GM12872 (cell line): ENCODE data around the gene KCNH6.

Source experiments
- TF ChIP-seq, protein P1 (sequence below): IDR thresholded peaks from 3 replicates; pipeline ENCODE4 v1.5.1; 2011; ENCODE audit warnings: low read depth, mild to moderate bottlenecking, low read length, moderate library complexity; ENCODE audit not compliant: insufficient read depth

Gene KCNH6

DNA sequence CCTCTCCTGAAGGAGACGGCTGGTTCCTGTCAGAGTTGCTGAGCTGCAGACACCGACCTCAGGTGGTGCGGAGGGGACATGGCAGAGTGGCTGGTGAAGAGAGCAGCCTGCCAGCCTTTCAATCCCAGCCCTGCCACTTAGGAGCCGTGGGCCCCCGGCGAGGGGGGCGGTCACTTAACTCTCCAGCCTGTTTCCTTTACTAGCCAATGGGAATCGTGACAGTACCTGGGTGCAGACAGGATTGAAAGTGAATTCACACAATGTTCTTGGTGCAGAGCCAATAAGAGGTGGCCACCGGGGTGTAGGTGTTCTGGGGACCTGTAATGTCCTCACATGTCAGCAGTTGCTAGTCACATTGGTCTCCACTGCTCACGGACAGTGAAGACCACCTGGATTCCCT, 32.8 kb upstream of the KCNH6 start:
- TF ChIP-seq, protein P1, sequence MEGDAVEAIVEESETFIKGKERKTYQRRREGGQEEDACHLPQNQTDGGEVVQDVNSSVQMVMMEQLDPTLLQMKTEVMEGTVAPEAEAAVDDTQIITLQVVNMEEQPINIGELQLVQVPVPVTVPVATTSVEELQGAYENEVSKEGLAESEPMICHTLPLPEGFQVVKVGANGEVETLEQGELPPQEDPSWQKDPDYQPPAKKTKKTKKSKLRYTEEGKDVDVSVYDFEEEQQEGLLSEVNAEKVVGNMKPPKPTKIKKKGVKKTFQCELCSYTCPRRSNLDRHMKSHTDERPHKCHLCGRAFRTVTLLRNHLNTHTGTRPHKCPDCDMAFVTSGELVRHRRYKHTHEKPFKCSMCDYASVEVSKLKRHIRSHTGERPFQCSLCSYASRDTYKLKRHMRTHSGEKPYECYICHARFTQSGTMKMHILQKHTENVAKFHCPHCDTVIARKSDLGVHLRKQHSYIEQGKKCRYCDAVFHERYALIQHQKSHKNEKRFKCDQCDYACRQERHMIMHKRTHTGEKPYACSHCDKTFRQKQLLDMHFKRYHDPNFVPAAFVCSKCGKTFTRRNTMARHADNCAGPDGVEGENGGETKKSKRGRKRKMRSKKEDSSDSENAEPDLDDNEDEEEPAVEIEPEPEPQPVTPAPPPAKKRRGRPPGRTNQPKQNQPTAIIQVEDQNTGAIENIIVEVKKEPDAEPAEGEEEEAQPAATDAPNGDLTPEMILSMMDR = no peak

DNA sequence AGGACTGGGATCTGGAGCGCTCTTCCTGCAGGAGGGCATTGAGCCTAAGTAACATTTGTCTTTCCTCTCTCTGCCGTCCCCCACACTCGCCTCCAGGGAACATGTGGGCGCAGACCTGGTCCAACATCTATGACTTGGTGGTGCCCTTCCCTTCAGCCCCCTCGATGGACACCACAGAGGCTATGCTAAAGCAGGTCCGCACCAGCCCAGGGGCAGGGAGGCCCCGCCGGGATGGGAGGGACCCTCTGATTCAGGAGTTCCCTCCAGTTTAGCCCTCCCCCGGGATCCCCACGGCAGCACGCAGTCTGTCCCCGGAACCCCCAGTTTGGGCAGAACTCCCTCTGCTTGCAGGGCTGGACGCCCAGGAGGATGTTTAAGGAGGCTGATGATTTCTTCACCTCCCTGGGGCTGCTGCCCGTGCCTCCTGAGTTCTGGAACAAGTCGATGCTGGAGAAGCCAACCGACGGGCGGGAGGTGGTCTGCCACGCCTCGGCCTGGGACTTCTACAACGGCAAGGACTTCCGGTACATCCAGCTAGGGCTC, 32.2 kb upstream of the KCNH6 start:
- TF ChIP-seq, protein P1 = no peak

DNA sequence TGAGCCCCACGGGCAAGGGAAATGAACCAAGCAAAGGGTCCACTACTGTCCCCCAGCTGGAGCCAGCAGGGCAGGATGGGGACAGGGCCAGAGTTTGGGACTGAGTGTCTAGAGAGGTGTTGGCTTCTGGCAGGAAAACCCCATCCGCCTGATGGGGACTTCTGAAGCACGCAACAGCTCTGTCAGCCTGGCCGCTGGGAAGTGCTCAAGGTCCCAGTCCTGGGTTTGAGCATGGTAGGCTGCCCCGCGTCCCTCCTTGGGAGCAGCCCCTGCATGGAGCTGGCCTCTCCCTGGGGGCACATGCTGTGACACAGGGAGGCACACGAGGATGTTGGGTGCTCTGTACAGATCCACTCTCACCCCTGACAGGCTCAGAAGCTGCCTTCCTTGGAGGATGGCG, 31.7 kb upstream of the KCNH6 start:
- TF ChIP-seq, protein P1 = no peak

DNA sequence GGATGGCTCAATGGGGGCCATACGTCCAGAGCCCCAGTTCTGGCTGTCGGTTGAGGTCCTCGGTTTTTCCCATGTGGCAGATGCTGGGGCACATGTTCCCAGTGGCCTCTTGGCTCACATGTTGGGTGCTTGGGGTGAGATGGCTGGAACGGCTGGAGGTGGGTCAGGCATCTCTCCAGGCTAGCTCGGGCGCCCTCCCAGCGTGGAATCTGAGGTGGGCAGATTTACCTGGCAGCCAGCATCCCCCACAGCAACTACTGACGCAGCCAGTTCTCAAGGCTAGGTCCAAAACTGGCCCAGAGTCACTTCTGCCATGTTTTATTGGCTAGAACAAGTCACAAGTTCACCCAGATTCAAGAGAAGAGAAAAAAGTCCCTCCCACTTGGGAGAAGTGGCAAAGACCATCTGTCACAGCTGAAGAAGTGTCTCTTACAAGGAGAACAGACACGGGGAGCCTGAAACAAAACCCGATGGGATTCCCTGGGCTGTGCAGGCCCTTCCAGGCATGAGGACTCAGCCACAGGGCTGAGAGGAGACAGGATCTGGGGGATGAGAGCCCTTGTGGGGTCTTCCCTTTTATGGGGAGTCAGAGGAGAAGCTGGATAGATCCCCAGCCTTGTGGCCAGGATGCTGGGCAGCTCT, 31.1 kb upstream of the KCNH6 start:
- TF ChIP-seq, protein P1 = no peak

DNA sequence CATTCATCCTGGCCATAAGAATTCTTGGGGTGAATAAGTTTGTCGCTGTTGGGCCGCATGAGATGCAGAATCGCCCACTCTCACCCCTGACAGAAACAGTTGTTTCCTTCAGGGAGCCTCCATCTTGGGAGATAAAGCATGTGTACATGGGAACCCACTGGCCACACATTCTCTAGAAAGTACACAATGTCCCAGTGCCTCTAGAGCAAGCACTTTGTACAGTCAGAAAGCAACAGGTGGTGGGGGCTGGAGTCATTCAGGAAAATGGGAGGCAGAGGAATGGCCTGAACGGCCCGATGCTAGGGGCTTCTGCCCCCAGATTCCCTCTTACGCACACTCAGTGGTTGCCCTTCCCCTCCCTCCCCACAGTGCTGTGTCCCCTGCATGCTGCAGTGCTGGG, 30.2 kb upstream of the KCNH6 start:
- TF ChIP-seq, protein P1 = no peak

DNA sequence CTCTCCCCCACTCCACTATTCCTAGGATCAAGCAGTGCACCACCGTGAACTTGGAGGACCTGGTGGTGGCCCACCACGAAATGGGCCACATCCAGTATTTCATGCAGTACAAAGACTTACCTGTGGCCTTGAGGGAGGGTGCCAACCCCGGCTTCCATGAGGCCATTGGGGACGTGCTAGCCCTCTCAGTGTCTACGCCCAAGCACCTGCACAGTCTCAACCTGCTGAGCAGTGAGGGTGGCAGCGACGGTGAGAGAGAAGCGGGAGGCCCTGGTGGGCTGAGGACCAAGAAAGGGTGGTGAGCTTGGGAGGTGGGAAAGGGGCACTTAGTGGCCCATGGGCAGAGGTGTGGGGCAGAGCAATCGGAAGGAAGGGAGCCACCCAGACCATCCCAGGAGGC, 29.7 kb upstream of the KCNH6 start:
- TF ChIP-seq, protein P1 = no peak

DNA sequence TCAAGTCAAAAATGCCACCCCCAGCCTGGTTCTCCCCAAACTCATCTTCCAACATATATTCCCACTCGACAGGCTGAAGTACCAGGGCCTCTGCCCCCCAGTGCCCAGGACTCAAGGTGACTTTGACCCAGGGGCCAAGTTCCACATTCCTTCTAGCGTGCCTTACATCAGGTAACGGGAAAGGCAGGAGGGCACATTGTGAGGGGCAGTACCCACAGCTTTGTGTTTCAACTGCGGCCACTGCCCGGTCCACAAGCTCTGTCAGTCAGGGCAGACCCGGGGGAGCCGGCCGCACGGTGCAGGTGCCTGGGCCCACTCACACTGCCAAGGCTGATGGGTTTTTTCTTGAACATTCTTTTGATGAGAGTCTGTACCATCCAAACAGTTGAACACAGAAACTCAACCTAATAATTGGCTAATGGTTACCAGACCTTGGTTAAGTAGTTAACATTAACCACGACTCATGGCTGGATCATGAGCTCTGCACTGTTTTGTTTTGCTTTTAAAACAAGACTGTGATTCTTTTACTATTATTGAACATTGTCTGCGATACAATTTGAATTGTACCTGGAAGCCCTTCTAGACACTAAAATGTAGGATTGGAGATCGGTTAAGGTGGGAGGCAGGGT, 28.7 kb upstream of the KCNH6 start:
- TF ChIP-seq, protein P1 = no peak
